ENCODE data around the gene HOXC6. TPM values are rescaled to one million over a fixed set of nuclear protein-coding genes. Genes with fewer than 3 reads are reported as not detected.

Gene HOXC6
- total and polyA plus RNA-seq, 5 donors: 0.34 to 0.65 (median 0.45) TPM; not detected in 1

DNA sequence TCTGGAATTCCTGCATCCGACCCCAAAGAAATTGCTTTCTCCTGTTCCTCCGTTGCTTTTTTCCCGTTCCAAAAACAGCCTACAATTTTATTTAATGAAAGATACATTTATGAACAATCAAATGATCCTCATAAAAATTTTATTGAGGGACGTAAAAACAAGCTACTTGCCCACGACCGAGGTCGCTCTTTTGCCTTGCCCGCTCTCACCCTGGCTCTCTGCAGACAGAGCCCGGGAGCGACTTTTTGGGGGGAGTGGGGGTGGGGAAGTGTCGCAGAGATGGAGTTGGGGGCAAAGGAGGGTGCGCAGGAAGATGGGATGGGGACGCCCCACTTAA, 29.4 kb upstream of the HOXC6 start:
- DNase-seq (no peak), ATAC-seq (no peak)
- Histone ChIP-seq H3K4me1 (ENCODE audit: control insufficient read depth, insufficient read depth, low read length) (peaks cover 3% of the 10 kb centered on the region), H3K9me3 (ENCODE audit: control insufficient read depth, low read length) (no peaks in the 10 kb centered on the region), H3K4me3 (ENCODE audit: low read length) (no peak overlapping the region), H3K27me3 (ENCODE audit: control insufficient read depth, insufficient read depth) (no peaks in the 10 kb centered on the region), H3K27ac (ENCODE audit: low read length) (no peak overlapping the region)
- intact Hi-C loops (cut with DNase I): no loop called here
- 9% methylated on average over 13 of the region's 13 CpGs for WGBS

- H3K4me3 ChIP-seq (ENCODE audit: low read length): peak overlapping the region; percentile 13
- 2% methylated on average over 35 of the region's 35 CpGs for WGBS
- no peak for DNase-seq
- no peak overlapping the region for H3K27ac ChIP-seq (ENCODE audit: low read length)
- intact Hi-C loops (cut with DNase I): no loop called here
- H3K4me1 ChIP-seq (ENCODE audit: control insufficient read depth, insufficient read depth, low read length): peaks cover 3% of the 10 kb centered on the region
- no peak for ATAC-seq
- no peaks in the 10 kb centered on the region for H3K27me3 ChIP-seq (ENCODE audit: control insufficient read depth, insufficient read depth)
- no peaks in the 10 kb centered on the region for H3K9me3 ChIP-seq (ENCODE audit: control insufficient read depth, low read length)
Measured at GRCh38 chr12:53999559-54000115, 28.6 kb upstream of the HOXC6 start.

- DNase-seq (no peak), ATAC-seq (peak in 1 of 2 donors; percentile 16)
- Histone ChIP-seq H3K9me3 (ENCODE audit: control insufficient read depth, low read length) (no peaks in the 10 kb centered on the region), H3K4me3 (ENCODE audit: low read length) (peak within 1 kb of the TSS; percentile 13), H3K27ac (ENCODE audit: low read length) (no peak within 1 kb of the TSS), H3K27me3 (ENCODE audit: control insufficient read depth, insufficient read depth) (no peaks in the 10 kb centered on the region), H3K4me1 (ENCODE audit: control insufficient read depth, insufficient read depth, low read length) (peaks cover 2% of the 10 kb centered on the region)
- 3% methylated on average over 87 of the region's 87 CpGs for WGBS
- intact Hi-C loops (cut with DNase I): no loop called here
Measured at GRCh38 chr12:54000116-54001114, 27.8 kb upstream of the HOXC6 start, which contains the start of gene HOXC9. Gene HOXC9 (plus strand): TSS chr12:54000161. CDS start chr12:54000189, 28 bp downstream.

DNA sequence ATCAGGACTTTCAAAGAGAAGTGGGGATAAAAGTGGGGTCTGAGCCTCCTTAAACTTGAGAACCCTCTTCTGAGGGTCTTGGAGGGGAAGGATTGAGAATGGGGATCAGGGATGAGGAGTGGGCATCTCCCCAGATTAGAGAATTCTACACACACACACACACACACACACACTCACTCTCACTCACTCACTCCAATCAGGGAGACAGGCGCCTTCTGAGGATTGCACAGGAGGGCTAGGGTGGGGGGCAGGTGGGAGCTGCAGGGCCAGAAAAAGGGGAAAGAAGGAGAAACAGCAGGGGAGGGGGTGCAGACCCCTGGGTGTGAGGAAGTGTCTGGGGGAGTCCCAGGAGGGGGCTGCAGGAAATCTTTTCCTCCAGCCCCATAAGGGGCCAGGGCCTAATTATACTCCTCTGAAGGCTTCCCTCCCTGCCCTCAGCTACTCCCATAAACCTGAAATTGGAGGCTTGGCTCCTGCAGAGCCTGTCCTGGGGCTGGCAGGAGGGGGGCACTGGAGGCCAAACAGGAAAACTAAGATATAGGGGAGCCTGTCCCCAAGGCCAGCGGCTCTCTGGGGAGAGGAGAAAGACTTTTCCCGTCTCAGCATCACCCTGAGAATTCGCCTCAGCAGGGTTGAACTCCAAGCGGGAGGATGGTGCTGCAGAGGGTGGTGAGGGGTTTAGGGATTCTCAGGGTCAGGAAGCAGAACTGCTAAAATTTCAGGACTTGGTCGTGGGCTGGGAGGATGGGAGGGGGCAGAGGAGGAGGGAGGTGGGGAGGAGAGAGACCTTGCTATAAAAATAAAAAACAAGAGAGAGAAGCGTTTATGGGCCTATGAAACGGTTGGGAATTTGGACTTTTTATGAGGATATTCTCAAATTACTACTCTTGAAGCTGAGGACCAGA, 26.7 kb upstream of the HOXC6 start:
- no peak overlapping the region for H3K4me3 ChIP-seq (ENCODE audit: low read length)
- H3K9me3 ChIP-seq (ENCODE audit: control insufficient read depth, low read length): no peaks in the 10 kb centered on the region
- intact Hi-C loops (cut with DNase I): no loop called here
- 29% methylated on average over 8 of the region's 8 CpGs for WGBS
- DNase-seq (no peak), ATAC-seq (no peak)
- no peaks in the 10 kb centered on the region for H3K4me1 ChIP-seq (ENCODE audit: control insufficient read depth, insufficient read depth, low read length)
- no peak overlapping the region for H3K27ac ChIP-seq (ENCODE audit: low read length)
- H3K27me3 ChIP-seq (ENCODE audit: control insufficient read depth, insufficient read depth): no peaks in the 10 kb centered on the region

- intact Hi-C loops (cut with DNase I): no loop called here
- no peaks in the 10 kb centered on the region for H3K4me1 ChIP-seq (ENCODE audit: control insufficient read depth, insufficient read depth, low read length)
- 18% methylated on average over 19 of the region's 19 CpGs for whole genome bisulfite sequencing
- ATAC-seq (no peak), DNase-seq (no peak)
- H3K27me3 ChIP-seq (ENCODE audit: control insufficient read depth, insufficient read depth): no peaks in the 10 kb centered on the region
- H3K27ac ChIP-seq (ENCODE audit: low read length): no peak overlapping the region
- H3K9me3 ChIP-seq (ENCODE audit: control insufficient read depth, low read length): no peaks in the 10 kb centered on the region
- no peak overlapping the region for H3K4me3 ChIP-seq (ENCODE audit: low read length)
Measured at GRCh38 chr12:54002278-54002914, 25.8 kb upstream of the HOXC6 start.

GRCh38 chr12:54002915-54003389, 25.3 kb upstream of the HOXC6 start:
- ATAC-seq (no peak), DNase-seq (no peak)
- intact Hi-C loops (cut with DNase I): no loop called here
- Histone ChIP-seq H3K4me3 (ENCODE audit: low read length) (no peak overlapping the region), H3K27me3 (ENCODE audit: control insufficient read depth, insufficient read depth) (no peaks in the 10 kb centered on the region), H3K27ac (ENCODE audit: low read length) (no peak overlapping the region), H3K9me3 (ENCODE audit: control insufficient read depth, low read length) (no peaks in the 10 kb centered on the region), H3K4me1 (ENCODE audit: control insufficient read depth, insufficient read depth, low read length) (no peaks in the 10 kb centered on the region)
- WGBS: 28% methylated on average over 19 of the region's 19 CpGs

GRCh38 chr12:54003625-54004024, 24.6 kb upstream of the HOXC6 start:
- Histone ChIP-seq H3K27me3 (ENCODE audit: control insufficient read depth, insufficient read depth) (no peaks in the 10 kb centered on the region), H3K4me1 (ENCODE audit: control insufficient read depth, insufficient read depth, low read length) (no peaks in the 10 kb centered on the region), H3K4me3 (ENCODE audit: low read length) (no peak overlapping the region), H3K27ac (ENCODE audit: low read length) (no peak overlapping the region), H3K9me3 (ENCODE audit: control insufficient read depth, low read length) (no peaks in the 10 kb centered on the region)
- 31% methylated on average over 3 of the region's 3 CpGs for WGBS
- DNase-seq (no peak), ATAC-seq (no peak)
- intact Hi-C loops (cut with DNase I): no loop called here

- DNase-seq: no peak
- H3K27me3 ChIP-seq (ENCODE audit: control insufficient read depth, insufficient read depth): no peaks in the 10 kb centered on the region
Measured at GRCh38 chr12:54004063-54004840, 24.0 kb upstream of the HOXC6 start.

GRCh38 chr12:54004841-54005530, 23.3 kb upstream of the HOXC6 start:
- H3K4me3 ChIP-seq (ENCODE audit: low read length): no peak overlapping the region
- 16% methylated on average over 31 of the region's 31 CpGs for WGBS
- ATAC-seq (no peak), DNase-seq (no peak)
- H3K9me3 ChIP-seq (ENCODE audit: control insufficient read depth, low read length): no peaks in the 10 kb centered on the region
- H3K4me1 ChIP-seq (ENCODE audit: control insufficient read depth, insufficient read depth, low read length): peaks cover 2% of the 10 kb centered on the region
- H3K27me3 ChIP-seq (ENCODE audit: control insufficient read depth, insufficient read depth): no peaks in the 10 kb centered on the region
- no peak overlapping the region for H3K27ac ChIP-seq (ENCODE audit: low read length)
- intact Hi-C loops (cut with DNase I): loop anchor here in 1 of 4 donors (5.0 kb wide), 1 partner anchor 197 kb away; no protein-coding TSS in a partner anchor

More at GRCh38 chr12:54004063-54004840, 24.0 kb upstream of the HOXC6 start:
- ATAC-seq: no peak
- Histone ChIP-seq H3K4me3 (ENCODE audit: low read length) (no peak overlapping the region), H3K4me1 (ENCODE audit: control insufficient read depth, insufficient read depth, low read length) (peaks cover under 1% of the 10 kb centered on the region), H3K9me3 (ENCODE audit: control insufficient read depth, low read length) (no peaks in the 10 kb centered on the region), H3K27ac (ENCODE audit: low read length) (no peak overlapping the region)
- WGBS: 20% methylated on average over 20 of the region's 20 CpGs
- intact Hi-C loops (cut with DNase I): no loop called here

Data from right cardiac atrium (tissue), 5 donors.